Mucosa of descending colon (tissue), 3 donors: Measurements from ENCODE around the gene ZNF57. TPM values are rescaled to one million over a fixed set of nuclear protein-coding genes. Genes with fewer than 3 reads are reported as not detected.
A peak's percentile ranks its signal among the peaks of the same experiment; 100 is the strongest.
"Not testable (repeated sequence)": the region's sequence is repeated elsewhere in the genome, so short reads cannot be mapped to it uniquely, and the experiment has no call there.

Source experiments
- ATAC-seq: fragments of 200-7000 bp; cut with Tn5 transposase; one replicate; pipeline ENCODE4 v1.9.1; 2020; ENCODE audit warnings: mild to moderate bottlenecking, moderate library complexity
- DNase-seq, 3 donors: peaks; one replicate each; pipeline ENCODE4 v3.0.0-alpha.2; 2020
- H3K36me3 ChIP-seq: fragments of 200-600 bp; one replicate; pipeline ENCODE4 v1.8.0; 2021; ENCODE audit warnings: low read depth, mild to moderate bottlenecking
- H3K4me1 ChIP-seq: fragments of 200-600 bp; one replicate; pipeline ENCODE4 v1.8.0; 2021; ENCODE audit warnings: low read depth, mild to moderate bottlenecking
- H3K4me3 ChIP-seq: fragments of 200-600 bp; one replicate; pipeline ENCODE4 v1.8.0; 2021; ENCODE audit warnings: mild to moderate bottlenecking
- H3K9me3 ChIP-seq: fragments of 200-600 bp; one replicate; pipeline ENCODE4 v1.8.0; 2021; ENCODE audit warnings: mild to moderate bottlenecking
- CTCF ChIP-seq: fragments of 200-600 bp; IDR thresholded peaks from one replicate; pipeline ENCODE4 v1.8.0; 2022; ENCODE audit warnings: antibody characterized with exemption, mild to moderate bottlenecking
- intact Hi-C, 2 donors: fragments of 100-400 bp; cut with DNase I in 1 of 2; cut with micrococcal nuclease in 1 of 2; formaldehyde crosslinking; loops; one replicate each; pipeline versions ENCODE4 v1.11.0 to v1.11.1; 2022; cut with DNase I, micrococcal nuclease
- total RNA-seq, 3 donors: library from RNA; stranded (reverse); fragmentation: NEBNext Ultra II Directional in 2 of 3; extraction: Animal tissue kit (Norgen Biotek cat#: 25700) in 2 of 3; gene quantifications; one replicate each; pipeline versions ENCODE4 v1.2.1 to v1.2.4, GENCODE V29; 2021 to 2023
- donor health status: DM: no; HTN: no; CAD: no; lungs with moderate emphysema.
- donor health status: DM: no; HTN: no; CAD: no.
- donor health status: DM: no; HTN: yes; CAD: no.

ZNF57 gene
- total RNA-seq, 3 donors from 2014 or later: 8.9 to 19.1 (median 14.4) TPM

DNA sequence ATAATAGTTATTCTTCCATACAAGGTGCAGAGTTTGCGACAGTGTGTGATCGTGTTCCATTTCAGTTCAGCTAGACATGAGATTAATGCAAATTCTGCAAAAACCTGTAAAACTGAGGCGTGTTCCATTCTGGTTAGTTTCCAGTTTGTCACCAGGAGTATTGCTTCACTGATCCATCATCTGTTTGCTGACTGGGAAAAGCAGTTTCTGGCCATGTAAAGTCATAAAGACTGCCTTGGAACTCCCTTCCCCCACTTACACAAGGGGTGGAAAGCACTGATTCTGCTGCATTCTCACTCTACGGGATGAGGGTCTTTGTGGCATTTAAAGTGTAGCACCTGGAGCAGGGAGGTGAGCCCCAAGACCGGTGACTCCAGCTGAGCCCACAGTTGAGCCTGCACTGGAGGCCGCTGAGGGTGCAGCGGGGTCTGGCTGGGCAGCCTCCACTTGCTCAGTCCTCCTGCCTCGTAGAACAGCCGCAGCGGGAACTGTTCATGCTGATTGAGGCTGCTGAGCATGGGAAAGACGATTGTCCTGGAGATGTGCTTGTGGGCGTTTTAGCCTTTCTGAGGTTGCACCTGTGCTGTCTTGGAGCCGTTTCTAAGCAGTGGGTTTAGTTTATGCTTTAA, 2.0 kb downstream of the ZNF57 start:
- Histone ChIP-seq H3K9me3 (no peaks in the 10 kb centered on the region), H3K4me3 (no peak overlapping the region), H3K36me3 (peaks cover 4% of the 10 kb centered on the region), H3K4me1 (peaks cover 6% of the 10 kb centered on the region)
- intact Hi-C loops: no loop called here
- DNase-seq (no peak), ATAC-seq (no peak)
- no peak for TF ChIP-seq CTCF

DNA sequence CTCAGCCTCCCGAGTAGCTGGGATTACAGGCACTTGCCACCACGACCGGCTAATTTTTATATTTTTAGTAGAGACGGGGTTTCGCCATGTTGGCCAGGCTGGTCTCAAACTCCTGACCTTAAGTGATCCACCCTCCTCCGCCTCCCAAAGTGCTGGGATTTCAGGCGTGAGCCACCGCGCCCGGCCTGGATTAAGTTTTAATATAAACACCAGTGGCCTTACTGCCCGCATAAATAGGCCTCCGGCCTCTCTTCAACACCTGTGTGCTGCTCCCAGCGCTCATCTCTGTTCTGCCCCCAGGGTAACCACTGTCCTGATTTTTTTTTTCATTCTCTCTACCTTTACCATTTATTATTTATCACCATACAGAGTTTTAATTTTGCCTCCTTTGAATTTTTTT, 2.6 kb downstream of the ZNF57 start:
- DNase-seq, H3K36me3 ChIP-seq, H3K4me3 ChIP-seq, H3K4me1 ChIP-seq, intact Hi-C loops, ATAC-seq, H3K9me3 ChIP-seq: not testable (repeated sequence)

DNA sequence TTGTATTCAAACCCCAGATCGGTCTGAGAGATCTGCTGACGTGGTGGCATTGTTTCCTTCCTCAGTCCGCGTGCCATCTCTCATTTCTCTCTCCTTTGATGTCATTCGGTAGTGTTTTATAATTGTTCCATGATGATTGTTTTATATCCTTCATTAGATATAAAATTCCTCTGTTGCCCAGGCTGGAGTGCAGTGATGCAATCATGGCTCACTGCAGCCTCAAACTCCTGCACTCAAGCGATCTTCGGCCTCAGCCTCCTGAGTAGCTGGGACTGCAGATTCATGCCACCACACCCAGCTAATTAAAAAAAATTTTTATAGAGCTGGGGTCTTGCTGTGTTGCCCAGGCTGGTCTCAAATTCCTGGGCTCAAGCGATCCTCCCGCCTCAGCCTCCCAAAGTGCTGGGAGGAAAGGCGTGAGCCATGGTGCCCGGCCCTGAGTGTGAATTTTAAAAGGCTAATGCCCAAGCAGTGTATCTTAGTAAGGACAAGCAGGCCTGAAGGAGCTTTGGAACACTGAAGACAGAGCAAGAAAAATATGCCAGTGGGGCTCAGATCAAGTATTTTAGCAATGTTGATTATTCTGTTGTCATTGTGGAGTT, 5.3 kb downstream of the ZNF57 start:
- Histone ChIP-seq H3K36me3 (no peaks in the 10 kb centered on the region), H3K4me3 (no peak overlapping the region), H3K4me1 (peaks cover 6% of the 10 kb centered on the region), H3K9me3 (no peaks in the 10 kb centered on the region)
- no peak for TF ChIP-seq CTCF
- ATAC-seq (peak; percentile 51), DNase-seq (peak in 2 of 3 donors; percentile 16 to 53)
- intact Hi-C loops: no loop called here

DNA sequence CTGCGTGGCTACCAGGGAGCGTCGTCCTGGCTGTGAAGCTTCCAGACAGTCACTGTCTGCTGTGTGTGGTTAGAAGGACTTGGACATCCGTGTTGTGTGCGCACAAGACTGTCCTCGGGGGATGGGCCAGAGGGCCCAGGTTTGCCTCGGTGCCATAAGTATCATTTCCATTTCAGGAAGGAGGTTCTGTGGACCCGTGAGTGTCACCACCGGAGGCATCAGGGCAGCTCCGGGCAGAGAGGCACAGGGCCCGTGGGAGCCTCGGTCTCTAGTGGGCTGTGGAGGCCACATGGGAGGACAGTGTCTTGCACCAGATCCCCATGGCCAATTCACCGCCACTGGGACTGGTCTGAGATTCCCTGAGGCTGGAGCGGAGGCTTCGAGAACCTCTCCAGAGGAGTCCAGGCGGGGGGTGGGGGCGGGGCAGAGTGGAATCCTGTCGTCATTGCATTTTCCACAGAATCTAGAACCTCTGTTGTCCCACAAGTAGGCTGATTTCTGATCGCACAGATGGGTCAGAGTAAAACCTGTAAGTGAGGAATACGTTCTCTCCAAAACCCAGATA, 6.0 kb downstream of the ZNF57 start:
- no peak for DNase-seq
- Histone ChIP-seq H3K4me3 (no peak overlapping the region), H3K9me3 (no peaks in the 10 kb centered on the region), H3K4me1 (peaks cover 1% of the 10 kb centered on the region), H3K36me3 (no peaks in the 10 kb centered on the region)
- ATAC-seq: no peak
- intact Hi-C loops: no loop called here
- no peak for TF ChIP-seq CTCF

- ATAC-seq (no peak), DNase-seq (no peak)
- H3K36me3 ChIP-seq: peaks cover 5% of the 10 kb centered on the region
- peaks cover 13% of the 10 kb centered on the region for H3K9me3 ChIP-seq
- no peaks in the 10 kb centered on the region for H3K4me1 ChIP-seq
- intact Hi-C loops: no loop called here
- H3K4me3 ChIP-seq: no peak overlapping the region
- no peak for TF ChIP-seq CTCF
Measured at GRCh38 chr19:2912306-2912705, 11.6 kb downstream of the ZNF57 start.
